GM18520 (cell line): ENCODE results near the gene ABR.

Experiments
- ATAC-seq: cut with Tn5 transposase; IDR thresholded peaks from one replicate; pipeline ENCODE4 v1.9.1; 2021; ENCODE audit not compliant: unreplicated experiment

The ABR gene

DNA sequence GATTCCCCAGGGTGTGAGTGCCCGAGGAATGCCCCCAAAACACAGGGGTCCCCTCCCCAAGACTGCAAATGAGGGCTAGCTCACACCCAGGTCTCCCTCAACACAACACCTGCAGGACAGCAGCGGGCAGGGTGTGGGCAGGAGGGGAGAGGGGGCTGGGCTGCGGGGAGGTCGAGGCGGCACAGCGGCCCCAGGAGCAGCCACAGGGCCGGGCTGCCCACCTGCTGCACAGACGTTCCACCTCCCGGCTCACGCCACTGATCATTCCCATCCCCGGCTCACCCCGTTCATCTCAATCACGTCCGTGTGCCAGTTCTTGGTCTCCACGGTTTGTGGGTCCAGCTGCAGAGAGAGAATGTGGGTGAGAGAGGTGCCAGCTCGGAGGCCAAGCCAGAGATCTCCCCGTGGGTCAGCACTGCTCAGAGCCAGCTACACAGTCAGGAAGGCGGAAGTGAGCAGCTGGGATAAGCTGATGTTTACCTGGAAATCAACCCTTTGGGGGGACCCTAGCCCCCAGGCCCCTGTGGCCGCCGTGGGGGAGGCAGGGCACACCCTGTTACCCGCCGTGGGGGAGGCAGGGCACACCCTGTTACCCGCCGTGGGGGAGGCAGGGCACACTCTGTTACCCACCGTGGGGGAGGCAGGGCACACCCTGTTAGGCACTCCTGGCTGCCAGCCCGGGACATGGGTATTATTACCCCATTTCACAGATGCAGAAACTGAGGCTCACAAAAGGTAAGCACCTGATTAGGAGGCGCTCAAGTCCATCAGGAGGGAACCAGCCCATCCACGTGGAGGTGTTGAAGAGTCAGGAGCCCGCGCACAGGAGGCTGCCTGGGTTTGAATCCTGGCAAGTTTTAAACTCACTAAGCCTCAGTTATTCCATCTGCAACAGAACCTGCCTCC lies 166.7 kb downstream of the ABR start:
- no peak for ATAC-seq

DNA sequence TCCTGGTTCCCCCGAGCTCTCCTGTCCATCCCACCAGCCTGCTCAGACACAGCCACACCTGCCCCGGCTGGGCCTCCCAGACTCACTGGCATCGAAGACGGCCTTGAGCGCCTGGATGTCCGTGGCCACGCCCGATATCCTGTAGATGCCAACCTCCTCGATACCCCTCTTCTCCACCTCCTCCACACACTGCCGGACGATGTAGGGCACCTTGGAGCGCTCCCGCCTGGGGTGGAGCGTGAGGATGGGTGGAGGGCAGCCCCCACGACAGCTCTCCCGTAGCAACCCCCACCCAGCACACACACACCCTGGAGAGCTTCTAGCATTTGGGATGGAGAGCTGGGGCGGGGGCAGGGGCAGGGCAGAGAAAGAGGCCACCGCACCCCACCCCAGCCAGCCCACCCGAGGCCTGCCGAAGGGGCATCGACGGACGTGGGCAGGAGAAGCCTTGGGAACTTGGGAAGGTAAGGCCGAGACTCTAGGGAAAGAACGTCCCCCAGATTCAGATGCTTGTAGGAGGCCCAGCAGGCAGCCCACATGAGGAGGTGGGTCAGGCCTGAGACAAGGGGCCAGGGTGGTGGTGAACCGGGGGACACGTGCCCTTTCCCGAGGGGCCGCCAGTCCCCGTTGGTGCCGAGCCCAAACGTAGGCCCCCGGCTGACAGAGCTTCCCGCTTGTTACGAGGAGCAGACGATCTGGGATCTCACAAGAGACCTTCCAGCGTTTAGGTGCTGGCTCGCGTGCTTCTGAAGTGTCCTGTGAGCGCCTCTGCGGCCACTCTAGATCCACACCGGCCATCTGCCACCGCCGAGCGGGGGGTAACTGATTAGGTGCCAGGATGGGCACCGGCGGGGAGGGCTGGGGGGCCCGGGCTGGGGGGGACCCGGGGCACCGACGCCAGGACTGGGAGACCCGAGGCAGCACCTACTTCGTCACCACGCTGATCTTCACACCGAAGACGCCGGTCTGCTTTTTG lies 167.7 kb downstream of the ABR start:
- no peak for ATAC-seq

DNA sequence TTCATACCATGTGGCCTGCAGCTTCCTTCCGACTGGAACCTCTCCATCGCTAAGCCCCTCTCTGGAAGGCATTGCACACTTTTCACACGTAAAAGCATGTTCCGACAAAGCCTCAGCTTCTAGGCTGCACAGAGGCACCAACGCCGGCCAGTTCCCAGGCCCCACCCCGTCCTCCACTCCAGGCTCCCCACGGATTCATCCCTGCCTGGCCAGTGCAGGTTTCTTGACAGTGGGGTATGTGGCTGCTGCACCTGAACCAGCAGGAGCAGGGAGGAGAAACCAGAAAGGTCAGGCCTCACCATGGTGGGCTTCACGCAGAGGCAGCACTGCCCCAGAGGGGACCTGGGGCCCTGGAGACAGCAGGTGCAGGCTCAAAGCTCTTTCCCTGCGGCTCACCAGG lies 168.6 kb downstream of the ABR start:
- ATAC-seq, result no peak

DNA sequence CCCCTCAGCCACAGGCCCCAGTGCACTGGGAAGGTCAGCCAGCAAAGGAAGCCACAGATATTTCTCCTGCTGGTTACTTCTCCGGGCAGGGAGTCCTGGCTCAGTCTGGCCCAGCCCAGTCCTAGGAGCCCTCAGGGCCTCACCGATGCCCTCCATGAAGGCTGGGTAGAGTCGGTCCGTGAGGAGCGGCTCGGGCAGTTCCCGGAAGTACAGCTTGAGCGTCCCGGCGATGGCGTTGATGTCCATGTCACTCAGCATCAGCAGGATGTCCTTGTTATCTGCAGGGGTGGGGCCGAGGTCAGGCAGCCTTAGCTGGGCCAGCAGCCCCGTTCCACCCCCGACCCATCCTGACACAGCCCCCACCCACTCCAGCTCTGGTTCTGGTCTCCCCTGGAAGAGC lies 169.2 kb downstream of the ABR start:
- no peak for ATAC-seq

DNA sequence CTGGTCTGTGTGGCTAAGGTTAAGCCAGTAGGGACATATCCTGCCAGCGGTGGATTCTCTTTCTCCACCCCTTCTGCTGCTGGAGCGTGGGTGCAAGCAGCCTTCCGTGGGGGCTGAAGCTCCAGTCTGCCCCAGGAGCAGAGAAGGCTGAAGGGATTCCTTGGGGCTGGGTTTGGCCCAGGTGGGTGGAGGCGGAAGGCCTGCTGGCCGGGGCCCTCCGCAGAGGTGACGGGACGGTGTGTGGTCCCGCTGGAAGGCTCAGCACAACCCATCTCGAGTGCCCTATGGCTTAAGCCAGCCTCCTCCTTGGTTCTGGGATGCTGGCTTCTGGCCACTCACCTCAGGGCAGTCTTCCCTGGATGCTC lies 169.7 kb downstream of the ABR start:
- ATAC-seq, result no peak

DNA sequence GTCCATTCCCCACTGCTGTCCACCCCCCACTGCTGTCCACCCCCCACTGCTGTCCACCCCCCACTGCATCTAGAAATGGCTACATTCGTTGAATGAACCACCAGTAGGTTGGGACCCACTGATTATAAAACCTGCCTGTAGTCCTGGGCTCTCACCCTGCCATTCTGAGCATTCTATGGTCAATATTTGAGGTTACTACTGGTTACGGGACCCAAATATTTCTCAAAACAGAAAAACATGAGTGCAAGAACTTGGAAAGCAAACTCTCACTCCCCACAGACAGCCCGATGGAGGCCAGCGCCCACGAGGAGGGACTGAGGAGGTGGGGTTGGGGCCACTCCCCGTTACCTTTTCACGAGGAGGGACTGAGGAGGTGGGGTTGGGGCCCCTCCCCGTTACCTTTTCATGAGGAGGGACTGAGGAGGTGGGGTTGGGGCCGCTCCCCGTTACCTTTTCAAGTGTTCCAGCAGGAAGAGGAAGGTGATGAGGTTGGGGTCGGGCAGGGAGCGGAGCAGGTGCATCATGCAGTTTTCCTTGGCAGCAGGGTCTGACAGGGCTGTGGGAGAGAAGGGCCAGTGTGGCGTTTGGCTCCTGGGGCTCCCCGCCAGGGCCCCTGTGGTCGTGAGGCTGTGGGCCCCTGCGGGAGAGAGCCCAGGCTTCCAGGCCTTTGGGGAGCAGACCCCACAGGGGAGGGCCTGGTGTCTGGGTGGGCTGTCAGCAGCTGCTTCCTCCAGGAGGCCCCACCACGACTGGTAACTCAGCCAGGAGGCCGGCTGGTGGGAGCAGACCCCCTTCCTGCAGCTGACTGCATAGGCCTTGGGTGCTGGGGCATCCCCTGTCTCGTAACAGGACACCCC lies 170.3 kb downstream of the ABR start:
- ATAC-seq, result no peak

DNA sequence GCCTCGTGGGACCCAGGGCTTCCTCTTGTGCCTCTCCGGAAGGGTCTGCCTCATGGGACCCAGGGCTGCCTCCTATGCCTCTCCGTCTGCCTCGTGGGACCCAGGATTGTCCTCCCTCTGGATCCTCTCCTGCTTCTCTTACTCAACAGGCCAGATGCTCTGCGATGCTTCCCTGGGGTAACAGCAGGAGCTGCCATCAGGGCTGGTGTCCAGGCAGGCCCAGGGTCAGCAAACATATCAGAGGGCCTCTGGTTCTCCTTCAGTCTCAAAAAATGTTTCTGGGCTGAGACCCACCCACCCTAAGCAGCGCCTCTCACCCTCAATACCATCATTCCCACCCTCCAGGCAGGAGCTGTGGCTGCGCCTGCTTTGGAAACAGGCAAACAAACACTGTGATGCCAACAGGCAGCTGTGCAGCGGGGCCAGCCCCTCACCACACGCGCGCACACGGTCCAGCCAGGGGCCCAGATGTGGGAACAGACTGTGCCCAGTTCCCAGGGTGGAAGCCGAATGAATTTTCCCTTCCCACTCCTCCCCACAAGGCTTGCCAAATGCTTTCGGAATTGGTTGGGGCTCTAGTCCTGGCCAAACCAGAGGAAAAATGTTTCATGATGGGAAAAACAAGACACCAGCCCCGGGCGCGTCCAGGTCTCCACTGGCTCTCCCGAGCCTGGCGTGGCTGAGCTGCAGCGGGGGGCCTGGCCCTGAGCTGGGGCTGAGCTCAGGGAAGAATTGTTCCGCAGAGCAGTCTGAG lies 171.6 kb downstream of the ABR start:
- no peak for ATAC-seq

DNA sequence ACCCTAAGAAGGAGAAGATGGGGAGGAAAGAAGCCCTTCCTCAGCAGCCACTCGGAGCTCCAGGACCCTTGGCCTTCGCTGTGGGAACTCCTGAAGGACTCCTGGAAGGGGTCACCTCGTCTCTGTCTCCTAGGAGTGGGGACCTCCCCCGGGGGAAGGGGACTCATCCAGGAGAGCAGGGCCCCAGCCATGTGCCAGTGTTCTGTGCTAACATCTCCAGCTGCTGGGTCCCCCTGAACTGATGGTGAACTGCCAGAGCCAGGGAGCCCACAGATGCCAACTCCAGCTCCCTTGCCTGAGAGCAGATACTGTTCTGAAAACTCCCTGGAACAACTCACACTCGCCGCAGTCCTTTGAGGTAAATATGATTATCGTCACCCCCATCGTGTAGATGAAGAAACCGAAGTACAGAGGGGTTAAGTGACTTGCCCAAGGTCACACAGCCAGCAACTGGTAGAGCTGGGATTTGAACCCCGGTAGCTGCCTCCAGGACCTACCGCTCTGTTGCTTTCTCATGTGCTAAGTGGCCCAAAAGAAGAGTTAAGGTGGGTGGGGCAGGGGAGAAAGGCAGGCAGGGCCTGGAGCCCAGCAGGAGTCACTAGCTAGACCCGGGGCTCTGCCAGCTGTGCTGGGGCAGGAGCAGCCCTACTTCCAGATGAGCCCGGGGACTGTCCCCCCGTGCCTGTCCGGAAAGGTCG lies 172.3 kb downstream of the ABR start:
- ATAC-seq, result no peak

DNA sequence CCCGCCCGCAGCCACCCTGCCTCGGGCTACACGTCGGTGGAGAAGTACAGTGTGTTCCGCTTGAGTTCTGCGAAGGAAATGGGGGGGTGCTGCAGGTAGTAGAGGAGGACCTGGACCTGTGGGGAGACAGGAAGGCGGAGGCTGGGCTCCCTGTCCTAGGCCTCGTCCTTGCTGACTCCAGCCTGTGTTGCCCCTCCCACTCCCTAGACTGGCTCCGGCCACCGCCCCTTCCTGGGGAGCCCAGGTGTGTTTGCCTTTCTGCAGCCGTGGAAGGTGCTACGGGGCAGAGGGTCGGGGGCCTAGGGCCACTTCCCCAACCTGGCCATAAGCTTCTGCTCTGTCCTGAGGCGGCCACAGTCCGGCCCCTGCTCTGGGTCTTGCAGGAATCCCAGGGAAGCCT lies 173.7 kb downstream of the ABR start:
- no peak for ATAC-seq

DNA sequence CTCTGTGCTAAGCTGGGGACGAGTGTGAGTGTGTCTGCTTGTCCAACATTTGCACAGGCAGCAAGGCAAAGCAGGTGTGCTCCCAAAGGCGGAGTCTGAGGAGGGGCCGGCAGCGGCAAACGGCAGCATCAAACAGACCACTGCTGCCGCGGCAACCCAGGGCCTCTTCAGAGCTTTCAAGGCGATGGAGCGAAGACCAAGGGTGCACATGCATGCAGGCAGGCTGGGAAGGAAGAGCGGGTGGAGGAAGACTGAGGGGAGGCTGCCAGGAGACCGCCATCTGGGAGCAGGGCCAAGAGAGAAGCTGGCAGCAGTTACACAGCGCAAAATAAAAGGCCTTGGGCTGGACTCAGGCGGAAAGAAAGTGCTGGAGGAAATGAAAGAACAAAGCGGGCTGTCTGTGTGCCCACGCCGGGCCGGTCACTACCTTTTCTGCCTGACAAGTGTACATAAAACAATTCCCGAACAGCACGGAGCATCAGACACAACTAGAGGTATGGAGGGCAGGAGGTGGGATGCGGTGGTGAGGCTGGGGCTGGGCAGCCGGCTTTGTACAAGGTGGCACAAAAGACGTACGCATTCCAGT lies 174.3 kb downstream of the ABR start:
- no peak for ATAC-seq

DNA sequence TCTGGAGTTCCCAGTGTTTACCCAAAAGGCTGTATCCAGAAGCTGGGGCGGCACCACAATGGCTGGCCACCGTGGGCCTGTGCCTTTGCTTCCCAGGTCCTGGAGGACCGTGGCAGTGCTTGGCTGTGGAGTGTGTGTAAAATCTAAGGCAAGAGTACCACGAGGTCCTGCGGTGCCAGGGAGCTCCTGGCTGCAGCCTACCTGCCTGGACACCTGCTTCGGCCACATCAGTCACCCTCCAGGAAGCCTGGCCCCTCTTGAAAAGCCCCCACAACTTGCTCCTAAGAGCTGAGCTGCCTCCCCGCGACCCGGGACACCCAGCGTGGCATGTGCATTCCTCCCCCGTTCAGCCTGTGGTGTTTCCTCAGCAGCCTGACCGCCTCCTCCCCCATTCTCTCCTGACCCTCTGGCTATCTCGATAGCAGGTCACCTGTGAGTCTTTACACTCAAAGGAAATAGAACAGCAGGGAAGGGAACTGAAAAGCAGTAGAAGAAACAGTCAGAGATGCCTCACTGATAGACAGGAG lies 174.9 kb downstream of the ABR start:
- no peak for ATAC-seq

DNA sequence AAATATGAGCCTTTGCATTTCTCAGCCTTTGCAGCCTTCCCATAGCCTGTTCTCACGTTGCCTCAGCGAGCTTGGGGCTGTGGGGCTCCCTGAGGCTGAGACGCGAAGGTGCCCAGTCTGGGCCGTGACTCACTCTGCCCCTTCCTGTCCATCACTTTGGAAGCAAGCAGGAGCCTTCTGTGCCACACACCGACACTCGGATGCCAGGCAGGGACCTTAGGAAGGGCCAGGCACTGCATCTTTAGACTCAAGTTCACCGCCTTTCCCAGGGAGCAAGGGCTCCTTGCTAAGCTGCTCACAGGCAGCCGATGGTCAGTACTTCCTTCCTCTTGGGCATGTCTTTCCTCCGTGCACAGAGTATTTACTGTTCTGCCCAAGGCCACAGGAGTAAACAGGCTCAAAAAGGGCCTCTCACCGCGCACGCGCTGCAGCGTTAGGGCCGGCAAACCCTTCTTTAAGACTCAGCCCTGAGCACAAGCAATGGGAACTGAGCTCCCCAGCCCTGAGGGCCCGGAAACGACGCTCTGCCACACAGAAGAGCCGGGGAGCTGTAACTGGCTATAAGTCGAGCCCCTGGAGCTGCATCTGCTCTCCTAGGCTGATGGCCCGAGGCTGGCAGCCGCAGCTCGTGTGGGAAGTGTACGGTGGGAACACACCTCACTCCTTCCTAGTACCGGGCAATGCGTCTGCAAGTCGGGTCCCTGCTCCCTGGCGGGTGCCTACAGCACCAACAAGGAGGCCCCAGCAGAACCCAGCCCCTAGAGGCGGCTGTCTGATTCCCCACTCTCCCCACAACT lies 175.6 kb downstream of the ABR start:
- no peak for ATAC-seq

DNA sequence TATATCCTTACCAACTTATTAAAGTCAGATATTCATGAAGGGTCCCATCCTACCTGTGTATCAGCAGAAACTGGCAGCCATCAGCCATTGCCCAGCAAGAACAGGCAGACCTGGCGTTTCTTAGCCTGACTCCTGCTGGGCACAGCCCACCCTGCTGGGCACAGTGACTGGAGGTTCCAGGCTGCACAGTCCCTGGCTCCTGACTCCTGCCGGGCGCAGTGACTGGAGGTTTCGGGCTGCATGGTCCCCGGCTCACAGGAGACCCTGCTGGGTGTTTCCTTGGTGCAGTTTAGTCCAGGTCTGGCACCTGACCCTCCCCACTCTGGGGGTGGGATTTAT lies 176.2 kb downstream of the ABR start:
- ATAC-seq, result no peak

DNA sequence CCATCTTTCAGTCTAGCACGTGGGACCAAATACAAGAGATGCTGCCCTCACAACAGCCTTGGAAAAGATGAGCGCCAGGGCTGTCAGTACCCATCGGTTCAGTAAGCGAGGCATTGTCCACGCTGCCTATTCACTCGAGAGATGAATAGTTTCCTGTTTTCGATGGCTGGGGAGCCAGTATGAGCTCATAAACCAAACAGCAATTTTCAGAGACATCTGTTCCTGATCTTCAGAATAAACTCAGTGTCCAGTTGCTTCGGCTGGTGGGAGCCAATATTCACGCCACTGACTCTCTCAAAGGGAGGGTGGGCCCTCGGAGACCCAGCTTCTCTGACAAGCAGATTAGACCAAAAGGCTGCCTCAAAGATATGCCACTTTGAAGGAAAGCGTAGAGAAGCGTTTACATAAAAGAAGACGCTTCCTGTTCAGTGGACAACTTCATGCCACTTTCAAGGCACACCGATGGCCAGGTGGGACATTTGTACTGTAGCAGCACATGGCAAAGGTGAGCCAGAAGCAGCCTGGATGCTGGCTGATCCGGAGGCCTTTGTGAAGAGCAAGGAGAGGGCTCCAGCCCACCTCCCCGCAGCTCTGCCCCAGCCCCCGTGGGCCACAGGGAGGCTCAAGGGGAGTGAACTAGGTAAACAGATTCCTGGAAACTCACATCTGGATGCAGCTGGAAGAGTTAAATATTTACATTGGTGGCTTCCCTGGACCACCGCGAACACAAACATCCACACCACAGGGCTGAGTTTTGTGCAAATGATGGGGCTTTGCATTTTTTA lies 176.8 kb downstream of the ABR start:
- ATAC-seq, result no peak

DNA sequence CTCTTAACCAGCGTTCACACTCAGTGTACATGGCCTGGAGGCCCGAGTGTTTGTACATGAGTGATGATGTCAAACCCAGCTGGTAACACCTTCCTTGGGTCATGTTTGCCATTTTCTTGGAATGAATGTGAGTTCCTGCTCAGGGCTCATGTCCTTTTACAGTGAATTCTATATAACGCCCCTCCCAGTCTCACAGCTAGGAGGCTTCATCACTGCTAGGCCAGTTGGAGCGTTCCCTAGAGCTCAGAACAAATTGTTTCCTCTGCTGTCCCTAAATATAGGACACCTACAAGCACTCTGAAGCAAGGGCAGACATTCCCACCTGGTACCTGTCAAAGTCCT lies 177.4 kb downstream of the ABR start:
- no peak for ATAC-seq

DNA sequence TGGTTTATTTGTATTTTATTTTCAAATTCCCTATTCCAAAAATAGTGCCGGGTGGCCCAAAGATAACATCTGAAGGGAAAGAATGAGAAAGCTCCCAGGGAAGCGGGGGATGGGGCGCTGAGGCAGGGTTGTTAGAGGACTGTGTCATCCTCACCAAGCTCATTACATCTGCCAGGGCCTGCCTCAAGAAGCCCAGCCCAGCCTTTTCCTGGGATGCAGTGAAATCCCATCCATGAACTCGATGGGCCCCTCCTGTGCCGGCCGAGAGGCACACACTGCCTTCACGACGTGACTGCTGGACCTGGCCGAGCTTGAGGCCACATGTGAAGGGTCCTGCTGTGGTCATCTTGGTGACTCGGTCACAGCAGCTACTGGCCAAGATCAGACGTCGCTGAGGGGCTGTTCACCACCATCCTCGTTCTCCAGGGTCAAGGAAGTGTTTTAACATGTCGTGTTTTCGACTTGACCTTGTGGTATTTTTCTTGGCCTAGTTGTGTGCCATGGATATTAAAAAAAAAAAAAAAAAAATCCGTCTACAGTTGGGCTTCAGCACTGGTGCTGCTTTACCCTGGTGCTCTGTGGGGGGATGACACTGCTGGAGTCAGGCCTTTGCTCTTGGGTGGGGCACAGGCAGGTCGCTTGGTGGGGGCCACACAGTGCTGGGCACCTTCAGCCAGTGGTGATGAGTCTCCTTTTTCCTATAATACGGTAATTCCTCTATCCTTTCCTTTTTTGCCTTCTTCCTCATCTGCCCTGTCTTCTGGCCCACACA lies 178.0 kb downstream of the ABR start:
- ATAC-seq, result no peak
